ENCODE results near the gene ARL8A.

DNA sequence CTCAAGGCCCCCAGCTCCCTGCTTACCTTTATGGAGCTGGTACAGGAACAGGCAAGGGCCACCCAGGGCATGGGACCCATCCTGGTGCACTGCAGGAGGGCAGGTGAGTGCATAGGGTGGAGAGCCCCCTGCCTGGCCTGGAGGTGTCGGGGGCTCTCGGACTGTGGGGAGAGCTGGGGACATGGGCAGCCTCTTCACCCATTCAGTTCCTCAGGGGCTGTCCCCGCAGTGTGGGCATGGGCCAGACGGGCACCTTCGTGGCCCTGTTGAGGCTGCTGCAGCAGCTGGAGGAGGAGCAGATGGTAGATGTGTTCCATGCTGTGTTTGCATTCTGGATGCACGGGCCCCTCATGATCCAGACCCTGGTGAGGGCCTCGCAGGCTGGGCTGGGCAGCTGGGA, 41.8 kb upstream of the ARL8A start:
- TF ChIP-seq, protein P1, sequence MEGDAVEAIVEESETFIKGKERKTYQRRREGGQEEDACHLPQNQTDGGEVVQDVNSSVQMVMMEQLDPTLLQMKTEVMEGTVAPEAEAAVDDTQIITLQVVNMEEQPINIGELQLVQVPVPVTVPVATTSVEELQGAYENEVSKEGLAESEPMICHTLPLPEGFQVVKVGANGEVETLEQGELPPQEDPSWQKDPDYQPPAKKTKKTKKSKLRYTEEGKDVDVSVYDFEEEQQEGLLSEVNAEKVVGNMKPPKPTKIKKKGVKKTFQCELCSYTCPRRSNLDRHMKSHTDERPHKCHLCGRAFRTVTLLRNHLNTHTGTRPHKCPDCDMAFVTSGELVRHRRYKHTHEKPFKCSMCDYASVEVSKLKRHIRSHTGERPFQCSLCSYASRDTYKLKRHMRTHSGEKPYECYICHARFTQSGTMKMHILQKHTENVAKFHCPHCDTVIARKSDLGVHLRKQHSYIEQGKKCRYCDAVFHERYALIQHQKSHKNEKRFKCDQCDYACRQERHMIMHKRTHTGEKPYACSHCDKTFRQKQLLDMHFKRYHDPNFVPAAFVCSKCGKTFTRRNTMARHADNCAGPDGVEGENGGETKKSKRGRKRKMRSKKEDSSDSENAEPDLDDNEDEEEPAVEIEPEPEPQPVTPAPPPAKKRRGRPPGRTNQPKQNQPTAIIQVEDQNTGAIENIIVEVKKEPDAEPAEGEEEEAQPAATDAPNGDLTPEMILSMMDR (conservative IDR thresholded peaks at IDR 0.05; ENCODE audit: low read depth in 2 of 2) = no peak
- TF ChIP-seq REST (IDR thresholded peaks at IDR 0.05; ENCODE audit: unreplicated experiment) (no peak), EZH2phosphoT487 (IDR thresholded peaks at IDR 0.05; ENCODE audit: unreplicated experiment) (no peak), STAT1 (IDR thresholded peaks at IDR 0.05; ENCODE audit: unreplicated experiment) (no peak), EZH2 (IDR thresholded peaks at IDR 0.05; ENCODE audit: low read depth, unreplicated experiment) (no peak), JUNB (IDR thresholded peaks at IDR 0.05; ENCODE audit: unreplicated experiment) (no peak), POLR2AphosphoS5 (IDR thresholded peaks at IDR 0.05; ENCODE audit: low read depth) (no peak), ZNF114 (CRISPR knock-in tag; IDR thresholded peaks at IDR 0.05) (no peak), ETS1 (IDR thresholded peaks at IDR 0.05) (no peak), CREB1 (CRISPR knock-in tag; IDR thresholded peaks at IDR 0.05; ENCODE audit: low read depth) (no peak), ZNF331 (CRISPR knock-in tag; IDR thresholded peaks at IDR 0.05; ENCODE audit: low read depth) (no peak)
